ENCODE data around the gene SLC6A18.

DNA sequence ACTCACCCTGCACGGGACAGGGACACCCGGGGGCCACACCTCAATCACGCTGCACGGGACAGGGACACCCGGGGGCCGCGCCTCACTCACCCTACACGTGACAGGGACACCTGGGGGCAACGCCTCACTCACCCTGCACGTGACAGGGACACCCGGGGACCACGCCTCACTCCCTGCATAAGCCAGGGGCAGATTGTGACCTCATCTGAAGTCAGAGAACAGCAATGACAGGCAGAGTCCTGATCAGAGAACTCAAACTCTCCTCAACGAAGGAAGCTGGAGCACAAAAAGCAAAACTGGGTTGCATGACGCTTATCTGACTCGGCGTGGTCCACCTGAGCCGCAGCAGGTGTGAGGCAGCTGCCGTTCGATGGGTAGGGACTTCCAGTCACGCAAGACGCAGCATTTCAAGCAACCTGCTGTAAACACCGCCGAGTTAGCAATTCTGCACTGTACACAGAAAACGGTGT, 66.5 kb downstream of the SLC6A18 start:
- TF ChIP-seq, protein P1, sequence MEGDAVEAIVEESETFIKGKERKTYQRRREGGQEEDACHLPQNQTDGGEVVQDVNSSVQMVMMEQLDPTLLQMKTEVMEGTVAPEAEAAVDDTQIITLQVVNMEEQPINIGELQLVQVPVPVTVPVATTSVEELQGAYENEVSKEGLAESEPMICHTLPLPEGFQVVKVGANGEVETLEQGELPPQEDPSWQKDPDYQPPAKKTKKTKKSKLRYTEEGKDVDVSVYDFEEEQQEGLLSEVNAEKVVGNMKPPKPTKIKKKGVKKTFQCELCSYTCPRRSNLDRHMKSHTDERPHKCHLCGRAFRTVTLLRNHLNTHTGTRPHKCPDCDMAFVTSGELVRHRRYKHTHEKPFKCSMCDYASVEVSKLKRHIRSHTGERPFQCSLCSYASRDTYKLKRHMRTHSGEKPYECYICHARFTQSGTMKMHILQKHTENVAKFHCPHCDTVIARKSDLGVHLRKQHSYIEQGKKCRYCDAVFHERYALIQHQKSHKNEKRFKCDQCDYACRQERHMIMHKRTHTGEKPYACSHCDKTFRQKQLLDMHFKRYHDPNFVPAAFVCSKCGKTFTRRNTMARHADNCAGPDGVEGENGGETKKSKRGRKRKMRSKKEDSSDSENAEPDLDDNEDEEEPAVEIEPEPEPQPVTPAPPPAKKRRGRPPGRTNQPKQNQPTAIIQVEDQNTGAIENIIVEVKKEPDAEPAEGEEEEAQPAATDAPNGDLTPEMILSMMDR (optimal IDR thresholded peaks at IDR 0.05 in 1 of 3, IDR thresholded peaks at IDR 0.05 in 1 of 3, conservative IDR thresholded peaks at IDR 0.05 in 1 of 3; ENCODE audit: extremely low read depth in 1 of 3, insufficient read depth in 2 of 3, low read length in 3 of 3), result no peak
- TF ChIP-seq EZH2 (IDR thresholded peaks at IDR 0.05; ENCODE audit: low read length), result no peak
